ENCODE measurements around the gene SLC6A1. TPM values are rescaled to one million over a fixed set of nuclear protein-coding genes. Genes with fewer than 3 reads are reported as not detected.

The SLC6A1 gene
- total and polyA plus RNA-seq, 2 of the 8 experiments (the other 6 are each of a cell fraction or from before 2014, with no cell fraction given), result 0.30 to 0.63 TPM

DNA sequence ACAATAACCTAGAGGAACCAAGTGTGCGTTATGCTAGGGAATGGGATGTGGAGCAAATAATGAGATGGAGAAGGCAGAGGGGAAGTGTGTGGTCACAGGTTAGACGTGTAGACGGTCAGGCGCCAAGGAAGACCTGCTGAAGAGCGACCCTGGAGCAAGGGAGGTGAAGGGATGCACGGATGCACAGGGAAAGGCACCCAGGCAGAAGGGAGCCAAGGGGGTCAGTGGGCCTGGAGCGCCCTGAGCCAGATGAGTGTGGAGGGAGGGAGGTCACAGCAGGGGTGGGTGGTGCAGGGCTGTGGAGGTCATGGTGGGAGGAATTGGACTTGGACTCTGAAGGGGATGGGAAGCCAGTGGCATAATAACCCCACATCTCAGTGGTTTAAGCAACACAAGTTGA is 70.2 kb downstream of the SLC6A1 start (continued):
- TF ChIP-seq, protein P1, sequence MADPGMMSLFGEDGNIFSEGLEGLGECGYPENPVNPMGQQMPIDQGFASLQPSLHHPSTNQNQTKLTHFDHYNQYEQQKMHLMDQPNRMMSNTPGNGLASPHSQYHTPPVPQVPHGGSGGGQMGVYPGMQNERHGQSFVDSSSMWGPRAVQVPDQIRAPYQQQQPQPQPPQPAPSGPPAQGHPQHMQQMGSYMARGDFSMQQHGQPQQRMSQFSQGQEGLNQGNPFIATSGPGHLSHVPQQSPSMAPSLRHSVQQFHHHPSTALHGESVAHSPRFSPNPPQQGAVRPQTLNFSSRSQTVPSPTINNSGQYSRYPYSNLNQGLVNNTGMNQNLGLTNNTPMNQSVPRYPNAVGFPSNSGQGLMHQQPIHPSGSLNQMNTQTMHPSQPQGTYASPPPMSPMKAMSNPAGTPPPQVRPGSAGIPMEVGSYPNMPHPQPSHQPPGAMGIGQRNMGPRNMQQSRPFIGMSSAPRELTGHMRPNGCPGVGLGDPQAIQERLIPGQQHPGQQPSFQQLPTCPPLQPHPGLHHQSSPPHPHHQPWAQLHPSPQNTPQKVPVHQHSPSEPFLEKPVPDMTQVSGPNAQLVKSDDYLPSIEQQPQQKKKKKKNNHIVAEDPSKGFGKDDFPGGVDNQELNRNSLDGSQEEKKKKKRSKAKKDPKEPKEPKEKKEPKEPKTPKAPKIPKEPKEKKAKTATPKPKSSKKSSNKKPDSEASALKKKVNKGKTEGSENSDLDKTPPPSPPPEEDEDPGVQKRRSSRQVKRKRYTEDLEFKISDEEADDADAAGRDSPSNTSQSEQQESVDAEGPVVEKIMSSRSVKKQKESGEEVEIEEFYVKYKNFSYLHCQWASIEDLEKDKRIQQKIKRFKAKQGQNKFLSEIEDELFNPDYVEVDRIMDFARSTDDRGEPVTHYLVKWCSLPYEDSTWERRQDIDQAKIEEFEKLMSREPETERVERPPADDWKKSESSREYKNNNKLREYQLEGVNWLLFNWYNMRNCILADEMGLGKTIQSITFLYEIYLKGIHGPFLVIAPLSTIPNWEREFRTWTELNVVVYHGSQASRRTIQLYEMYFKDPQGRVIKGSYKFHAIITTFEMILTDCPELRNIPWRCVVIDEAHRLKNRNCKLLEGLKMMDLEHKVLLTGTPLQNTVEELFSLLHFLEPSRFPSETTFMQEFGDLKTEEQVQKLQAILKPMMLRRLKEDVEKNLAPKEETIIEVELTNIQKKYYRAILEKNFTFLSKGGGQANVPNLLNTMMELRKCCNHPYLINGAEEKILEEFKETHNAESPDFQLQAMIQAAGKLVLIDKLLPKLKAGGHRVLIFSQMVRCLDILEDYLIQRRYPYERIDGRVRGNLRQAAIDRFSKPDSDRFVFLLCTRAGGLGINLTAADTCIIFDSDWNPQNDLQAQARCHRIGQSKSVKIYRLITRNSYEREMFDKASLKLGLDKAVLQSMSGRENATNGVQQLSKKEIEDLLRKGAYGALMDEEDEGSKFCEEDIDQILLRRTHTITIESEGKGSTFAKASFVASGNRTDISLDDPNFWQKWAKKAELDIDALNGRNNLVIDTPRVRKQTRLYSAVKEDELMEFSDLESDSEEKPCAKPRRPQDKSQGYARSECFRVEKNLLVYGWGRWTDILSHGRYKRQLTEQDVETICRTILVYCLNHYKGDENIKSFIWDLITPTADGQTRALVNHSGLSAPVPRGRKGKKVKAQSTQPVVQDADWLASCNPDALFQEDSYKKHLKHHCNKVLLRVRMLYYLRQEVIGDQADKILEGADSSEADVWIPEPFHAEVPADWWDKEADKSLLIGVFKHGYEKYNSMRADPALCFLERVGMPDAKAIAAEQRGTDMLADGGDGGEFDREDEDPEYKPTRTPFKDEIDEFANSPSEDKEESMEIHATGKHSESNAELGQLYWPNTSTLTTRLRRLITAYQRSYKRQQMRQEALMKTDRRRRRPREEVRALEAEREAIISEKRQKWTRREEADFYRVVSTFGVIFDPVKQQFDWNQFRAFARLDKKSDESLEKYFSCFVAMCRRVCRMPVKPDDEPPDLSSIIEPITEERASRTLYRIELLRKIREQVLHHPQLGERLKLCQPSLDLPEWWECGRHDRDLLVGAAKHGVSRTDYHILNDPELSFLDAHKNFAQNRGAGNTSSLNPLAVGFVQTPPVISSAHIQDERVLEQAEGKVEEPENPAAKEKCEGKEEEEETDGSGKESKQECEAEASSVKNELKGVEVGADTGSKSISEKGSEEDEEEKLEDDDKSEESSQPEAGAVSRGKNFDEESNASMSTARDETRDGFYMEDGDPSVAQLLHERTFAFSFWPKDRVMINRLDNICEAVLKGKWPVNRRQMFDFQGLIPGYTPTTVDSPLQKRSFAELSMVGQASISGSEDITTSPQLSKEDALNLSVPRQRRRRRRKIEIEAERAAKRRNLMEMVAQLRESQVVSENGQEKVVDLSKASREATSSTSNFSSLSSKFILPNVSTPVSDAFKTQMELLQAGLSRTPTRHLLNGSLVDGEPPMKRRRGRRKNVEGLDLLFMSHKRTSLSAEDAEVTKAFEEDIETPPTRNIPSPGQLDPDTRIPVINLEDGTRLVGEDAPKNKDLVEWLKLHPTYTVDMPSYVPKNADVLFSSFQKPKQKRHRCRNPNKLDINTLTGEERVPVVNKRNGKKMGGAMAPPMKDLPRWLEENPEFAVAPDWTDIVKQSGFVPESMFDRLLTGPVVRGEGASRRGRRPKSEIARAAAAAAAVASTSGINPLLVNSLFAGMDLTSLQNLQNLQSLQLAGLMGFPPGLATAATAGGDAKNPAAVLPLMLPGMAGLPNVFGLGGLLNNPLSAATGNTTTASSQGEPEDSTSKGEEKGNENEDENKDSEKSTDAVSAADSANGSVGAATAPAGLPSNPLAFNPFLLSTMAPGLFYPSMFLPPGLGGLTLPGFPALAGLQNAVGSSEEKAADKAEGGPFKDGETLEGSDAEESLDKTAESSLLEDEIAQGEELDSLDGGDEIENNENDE (IDR thresholded peaks at IDR 0.05; ENCODE audit: insufficient replicate concordance, low read length), result no peak
- TF ChIP-seq BCL11A (IDR thresholded peaks at IDR 0.05; ENCODE audit: low read depth in 2 of 2, low read length in 2 of 2), result no peak
- TF ChIP-seq FOSL1 (IDR thresholded peaks at IDR 0.05; ENCODE audit: insufficient read depth, low read depth, low read length), result no peak
- no peak for TF ChIP-seq ZNF274 (IDR thresholded peaks at IDR 0.05; ENCODE audit: borderline replicate concordance, extremely low read depth, low read length)
- TF ChIP-seq, protein P2, sequence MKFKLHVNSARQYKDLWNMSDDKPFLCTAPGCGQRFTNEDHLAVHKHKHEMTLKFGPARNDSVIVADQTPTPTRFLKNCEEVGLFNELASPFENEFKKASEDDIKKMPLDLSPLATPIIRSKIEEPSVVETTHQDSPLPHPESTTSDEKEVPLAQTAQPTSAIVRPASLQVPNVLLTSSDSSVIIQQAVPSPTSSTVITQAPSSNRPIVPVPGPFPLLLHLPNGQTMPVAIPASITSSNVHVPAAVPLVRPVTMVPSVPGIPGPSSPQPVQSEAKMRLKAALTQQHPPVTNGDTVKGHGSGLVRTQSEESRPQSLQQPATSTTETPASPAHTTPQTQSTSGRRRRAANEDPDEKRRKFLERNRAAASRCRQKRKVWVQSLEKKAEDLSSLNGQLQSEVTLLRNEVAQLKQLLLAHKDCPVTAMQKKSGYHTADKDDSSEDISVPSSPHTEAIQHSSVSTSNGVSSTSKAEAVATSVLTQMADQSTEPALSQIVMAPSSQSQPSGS (IDR thresholded peaks at IDR 0.05; ENCODE audit: low read length), result no peak
- no peak for TF ChIP-seq SP4 (IDR thresholded peaks at IDR 0.05; ENCODE audit: low read length)
- no peak for TF ChIP-seq SP1 (IDR thresholded peaks at IDR 0.05; ENCODE audit: low read depth, low read length)
- no peak for TF ChIP-seq CHD1 (IDR thresholded peaks at IDR 0.05; ENCODE audit: low read depth, low read length)
- no peak for TF ChIP-seq NANOG (IDR thresholded peaks at IDR 0.05; ENCODE audit: insufficient read depth, low read depth, low read length, poor library complexity, severe bottlenecking)
- TF ChIP-seq, protein P3, sequence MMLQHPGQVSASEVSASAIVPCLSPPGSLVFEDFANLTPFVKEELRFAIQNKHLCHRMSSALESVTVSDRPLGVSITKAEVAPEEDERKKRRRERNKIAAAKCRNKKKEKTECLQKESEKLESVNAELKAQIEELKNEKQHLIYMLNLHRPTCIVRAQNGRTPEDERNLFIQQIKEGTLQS (IDR thresholded peaks at IDR 0.05; ENCODE audit: insufficient read depth, low read depth, low read length), result no peak

All from H1 (cell line).